ENCODE results near the gene TIMP4. TPM values are rescaled to one million over a fixed set of nuclear protein-coding genes. Genes with fewer than 3 reads are reported as not detected.
A peak's percentile ranks its signal among the peaks of the same experiment; 100 is the strongest.

Gene TIMP4
- not detected for polyA plus RNA-seq (2012; ENCODE audit: missing spikeins)

- TF ChIP-seq POLR2AphosphoS5 (IDR thresholded peaks at IDR 0.05; ENCODE audit: low read depth, low read length) (no peak), POLR2A (IDR thresholded peaks at IDR 0.05; ENCODE audit: low read depth, low read length) (no peak), TAF1 (IDR thresholded peaks at IDR 0.05; ENCODE audit: borderline replicate concordance, low read depth, low read length) (no peak)
- no peak for DNase-seq (ENCODE audit: insufficient read length)
- FAIRE-seq: no peak
Observed at GRCh38 chr3:12158387-12159226, at the start of gene TIMP4. TSS of gene TIMP4 (minus strand) at chr3:12158912. CDS start at chr3:12158840, 72 bp downstream.

GRCh38 chr3:12205171-12205570 is 46.5 kb upstream of the TIMP4 start:
- DNase-seq (ENCODE audit: insufficient read length) (no peak), FAIRE-seq (no peak)
- no peak for TF ChIP-seq TAF1 (IDR thresholded peaks at IDR 0.05; ENCODE audit: borderline replicate concordance, low read depth, low read length)
- no peak for TF ChIP-seq POLR2A (IDR thresholded peaks at IDR 0.05; ENCODE audit: low read depth, low read length)
- no peak for TF ChIP-seq POLR2AphosphoS5 (IDR thresholded peaks at IDR 0.05; ENCODE audit: low read depth, low read length)

- no peak for TF ChIP-seq POLR2AphosphoS5 (IDR thresholded peaks at IDR 0.05; ENCODE audit: low read depth, low read length)
- TF ChIP-seq POLR2A (IDR thresholded peaks at IDR 0.05; ENCODE audit: low read depth, low read length): no peak
- no peak for TF ChIP-seq TAF1 (IDR thresholded peaks at IDR 0.05; ENCODE audit: borderline replicate concordance, low read depth, low read length)
- DNase-seq (ENCODE audit: insufficient read length) (no peak), FAIRE-seq (no peak)
Observed at GRCh38 chr3:12201813-12202212, 43.1 kb upstream of the TIMP4 start.

GRCh38 chr3:12198301-12198700 is 39.6 kb upstream of the TIMP4 start:
- DNase-seq (ENCODE audit: insufficient read length) (no peak), FAIRE-seq (no peak)
- no peak for TF ChIP-seq POLR2A (IDR thresholded peaks at IDR 0.05; ENCODE audit: low read depth, low read length)
- no peak for TF ChIP-seq POLR2AphosphoS5 (IDR thresholded peaks at IDR 0.05; ENCODE audit: low read depth, low read length)
- no peak for TF ChIP-seq TAF1 (IDR thresholded peaks at IDR 0.05; ENCODE audit: borderline replicate concordance, low read depth, low read length)

- no peak for DNase-seq (ENCODE audit: insufficient read length)
- FAIRE-seq: peak; percentile 67
- no peak for TF ChIP-seq POLR2AphosphoS5 (IDR thresholded peaks at IDR 0.05; ENCODE audit: low read depth, low read length)
- TF ChIP-seq POLR2A (IDR thresholded peaks at IDR 0.05; ENCODE audit: low read depth, low read length): no peak
- TF ChIP-seq TAF1 (IDR thresholded peaks at IDR 0.05; ENCODE audit: borderline replicate concordance, low read depth, low read length): no peak
Observed at GRCh38 chr3:12197475-12197874, 38.8 kb upstream of the TIMP4 start.

- no peak for FAIRE-seq
- TF ChIP-seq POLR2A (IDR thresholded peaks at IDR 0.05; ENCODE audit: low read depth, low read length): no peak
- DNase-seq (ENCODE audit: insufficient read length): no peak
Observed at GRCh38 chr3:12196684-12197083, 38.0 kb upstream of the TIMP4 start.

GRCh38 chr3:12195231-12195630 is 36.5 kb upstream of the TIMP4 start:
- TF ChIP-seq TAF1 (IDR thresholded peaks at IDR 0.05; ENCODE audit: borderline replicate concordance, low read depth, low read length) (no peak), POLR2A (IDR thresholded peaks at IDR 0.05; ENCODE audit: low read depth, low read length) (no peak), POLR2AphosphoS5 (IDR thresholded peaks at IDR 0.05; ENCODE audit: low read depth, low read length) (no peak)
- FAIRE-seq: no peak

GRCh38 chr3:12194669-12195161 is 36.0 kb upstream of the TIMP4 start:
- FAIRE-seq (peak; percentile 76), DNase-seq (ENCODE audit: insufficient read length) (no peak)
- TF ChIP-seq POLR2AphosphoS5 (IDR thresholded peaks at IDR 0.05; ENCODE audit: low read depth, low read length): no peak
- no peak for TF ChIP-seq POLR2A (IDR thresholded peaks at IDR 0.05; ENCODE audit: low read depth, low read length)
- no peak for TF ChIP-seq TAF1 (IDR thresholded peaks at IDR 0.05; ENCODE audit: borderline replicate concordance, low read depth, low read length)

More at GRCh38 chr3:12195231-12195630, 36.5 kb upstream of the TIMP4 start:
- no peak for DNase-seq (ENCODE audit: insufficient read length)

- TF ChIP-seq POLR2AphosphoS5 (IDR thresholded peaks at IDR 0.05; ENCODE audit: low read depth, low read length) (no peak), TAF1 (IDR thresholded peaks at IDR 0.05; ENCODE audit: borderline replicate concordance, low read depth, low read length) (no peak), POLR2A (IDR thresholded peaks at IDR 0.05; ENCODE audit: low read depth, low read length) (no peak)
- DNase-seq (ENCODE audit: insufficient read length): no peak
- FAIRE-seq: peak; percentile 5
Observed at GRCh38 chr3:12194209-12194608, 35.5 kb upstream of the TIMP4 start.

- FAIRE-seq: peak; percentile 71
- no peak for TF ChIP-seq POLR2AphosphoS5 (IDR thresholded peaks at IDR 0.05; ENCODE audit: low read depth, low read length)
- no peak for TF ChIP-seq POLR2A (IDR thresholded peaks at IDR 0.05; ENCODE audit: low read depth, low read length)
- no peak for TF ChIP-seq TAF1 (IDR thresholded peaks at IDR 0.05; ENCODE audit: borderline replicate concordance, low read depth, low read length)
- no peak for DNase-seq (ENCODE audit: insufficient read length)
Observed at GRCh38 chr3:12193485-12194165, 34.9 kb upstream of the TIMP4 start.

GRCh38 chr3:12192655-12193484 is 34.2 kb upstream of the TIMP4 start:
- FAIRE-seq: no peak
- no peak for TF ChIP-seq TAF1 (IDR thresholded peaks at IDR 0.05; ENCODE audit: borderline replicate concordance, low read depth, low read length)
- no peak for TF ChIP-seq POLR2A (IDR thresholded peaks at IDR 0.05; ENCODE audit: low read depth, low read length)
- TF ChIP-seq POLR2AphosphoS5 (IDR thresholded peaks at IDR 0.05; ENCODE audit: low read depth, low read length): no peak
- DNase-seq (ENCODE audit: insufficient read length): no peak

Measured in GM12892 (cell line).